Smooth muscle cell (in vitro differentiated cells): ENCODE measurements around the gene UBA3. TPM values are rescaled to one million over a fixed set of nuclear protein-coding genes. Genes with fewer than 3 reads are reported as not detected.
A peak's percentile ranks its signal among the peaks of the same experiment; 100 is the strongest.

Experiments used
- DNase-seq: peaks from one replicate; lab custom pipeline; 2025; ENCODE audit not compliant: unreplicated experiment; lab: John Stamatoyannopoulos, UW
- H2AFZ ChIP-seq: fragments of 200-600 bp; sonication (generic); 2 replicates; pipeline ENCODE4 v1.6.0; 2016; ENCODE audit warnings: antibody characterized with exemption, low read depth, mild to moderate bottlenecking
- H3F3A ChIP-seq: fragments of 200-600 bp; sonication (generic); 2 replicates; pipeline ENCODE4 v1.6.0; 2017; ENCODE audit warnings: antibody characterized with exemption, low read depth
- H3K27ac ChIP-seq: fragments of 200-600 bp; sonication (generic); 2 replicates; pipeline ENCODE4 v1.5.1; 2016; ENCODE audit warnings: low read depth, mild to moderate bottlenecking
- H3K27me3 ChIP-seq: fragments of 200-600 bp; sonication (generic); 2 replicates; pipeline ENCODE4 v1.6.1; 2016; ENCODE audit warnings: low read depth, mild to moderate bottlenecking
- H3K36me3 ChIP-seq: fragments of 200-600 bp; sonication (generic); 2 replicates; pipeline ENCODE4 v1.5.1; 2016; ENCODE audit warnings: low read depth
- H3K4me1 ChIP-seq: fragments of 200-600 bp; sonication (generic); 2 replicates; pipeline ENCODE4 v1.5.1; 2016; ENCODE audit warnings: low read depth
- H3K4me2 ChIP-seq: fragments of 200-600 bp; sonication (generic); 2 replicates; pipeline ENCODE4 v1.6.0; 2016; ENCODE audit warnings: mild to moderate bottlenecking
- H3K4me3 ChIP-seq: fragments of 200-600 bp; sonication (generic); 2 replicates; pipeline ENCODE4 v1.5.1; 2016; ENCODE audit warnings: mild to moderate bottlenecking
- H3K79me2 ChIP-seq: fragments of 200-600 bp; sonication (generic); 2 replicates; pipeline ENCODE4 v1.6.0; 2016; ENCODE audit warnings: low read depth, mild to moderate bottlenecking
- H3K9ac ChIP-seq: fragments of 200-600 bp; sonication (generic); 2 replicates; pipeline ENCODE4 v1.6.0; 2016; ENCODE audit warnings: low read depth
- H3K9me3 ChIP-seq: fragments of 200-600 bp; sonication (generic); replicated peaks from 2 replicates; pipeline ENCODE4 v1.5.1; 2016; ENCODE audit warnings: low read depth
- H4K20me1 ChIP-seq: fragments of 200-600 bp; sonication (generic); 2 replicates; pipeline ENCODE4 v1.6.0; 2016; ENCODE audit warnings: low read depth
- WGBS: methylation state at CpG from one replicate; pipeline ENCODE4 v1.1.7; 2016; ENCODE audit warnings: low lambda C conversion rate; 5-methylcytosine and 5-hydroxymethylcytosine counted together
- polyA plus RNA-seq: library from polyadenylated mRNA; unstranded; fragments of >200 nt; fragmentation: Nextera tagmentation; extraction: Ambion mirVana; gene quantifications from 2 replicates; pipeline ENCODE4 v1.2.1, GENCODE V29; 2016
- total RNA-seq: library from RNA; depleted of rRNA; stranded (reverse); fragments of >200 nt; gene quantifications from 2 replicates; pipeline ENCODE4 v1.2.3, GENCODE V29; 2014
- TF ChIP-seq, protein P1 (sequence below): fragments of 200-600 bp; sonication (generic); IDR thresholded peaks from 2 replicates; pipeline ENCODE4 v1.5.1; 2017; ENCODE audit warnings: borderline replicate concordance, mild to moderate bottlenecking, antibody characterized with exemption; ENCODE audit not compliant: insufficient read depth, poor library complexity, severe bottlenecking

UBA3 gene
- total and polyA plus RNA-seq, 2 experiments from 2014 or later = 47.5 to 71.2 TPM

- Histone ChIP-seq H3F3A (no peaks in the 10 kb centered on the region), H3K4me1 (peaks cover 6% of the 10 kb centered on the region), H3K9me3 (no peaks in the 10 kb centered on the region), H4K20me1 (peaks cover 52% of the 10 kb centered on the region), H3K4me2 (no peak overlapping the region), H3K4me3 (no peak overlapping the region), H3K27ac (no peak overlapping the region), H2AFZ (no peak overlapping the region), H3K36me3 (no peaks in the 10 kb centered on the region), H3K9ac (no peak overlapping the region), H3K27me3 (no peaks in the 10 kb centered on the region), H3K79me2 (peaks cover 27% of the 10 kb centered on the region)
- TF ChIP-seq, protein P1, sequence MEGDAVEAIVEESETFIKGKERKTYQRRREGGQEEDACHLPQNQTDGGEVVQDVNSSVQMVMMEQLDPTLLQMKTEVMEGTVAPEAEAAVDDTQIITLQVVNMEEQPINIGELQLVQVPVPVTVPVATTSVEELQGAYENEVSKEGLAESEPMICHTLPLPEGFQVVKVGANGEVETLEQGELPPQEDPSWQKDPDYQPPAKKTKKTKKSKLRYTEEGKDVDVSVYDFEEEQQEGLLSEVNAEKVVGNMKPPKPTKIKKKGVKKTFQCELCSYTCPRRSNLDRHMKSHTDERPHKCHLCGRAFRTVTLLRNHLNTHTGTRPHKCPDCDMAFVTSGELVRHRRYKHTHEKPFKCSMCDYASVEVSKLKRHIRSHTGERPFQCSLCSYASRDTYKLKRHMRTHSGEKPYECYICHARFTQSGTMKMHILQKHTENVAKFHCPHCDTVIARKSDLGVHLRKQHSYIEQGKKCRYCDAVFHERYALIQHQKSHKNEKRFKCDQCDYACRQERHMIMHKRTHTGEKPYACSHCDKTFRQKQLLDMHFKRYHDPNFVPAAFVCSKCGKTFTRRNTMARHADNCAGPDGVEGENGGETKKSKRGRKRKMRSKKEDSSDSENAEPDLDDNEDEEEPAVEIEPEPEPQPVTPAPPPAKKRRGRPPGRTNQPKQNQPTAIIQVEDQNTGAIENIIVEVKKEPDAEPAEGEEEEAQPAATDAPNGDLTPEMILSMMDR = no peak
- DNase-seq = no peak
- WGBS = 92% methylated on average over 4 of the region's 4 CpGs
These were observed 19.4 kb upstream of the UBA3 start for GRCh38 chr3:69099576-69099975.

DNA sequence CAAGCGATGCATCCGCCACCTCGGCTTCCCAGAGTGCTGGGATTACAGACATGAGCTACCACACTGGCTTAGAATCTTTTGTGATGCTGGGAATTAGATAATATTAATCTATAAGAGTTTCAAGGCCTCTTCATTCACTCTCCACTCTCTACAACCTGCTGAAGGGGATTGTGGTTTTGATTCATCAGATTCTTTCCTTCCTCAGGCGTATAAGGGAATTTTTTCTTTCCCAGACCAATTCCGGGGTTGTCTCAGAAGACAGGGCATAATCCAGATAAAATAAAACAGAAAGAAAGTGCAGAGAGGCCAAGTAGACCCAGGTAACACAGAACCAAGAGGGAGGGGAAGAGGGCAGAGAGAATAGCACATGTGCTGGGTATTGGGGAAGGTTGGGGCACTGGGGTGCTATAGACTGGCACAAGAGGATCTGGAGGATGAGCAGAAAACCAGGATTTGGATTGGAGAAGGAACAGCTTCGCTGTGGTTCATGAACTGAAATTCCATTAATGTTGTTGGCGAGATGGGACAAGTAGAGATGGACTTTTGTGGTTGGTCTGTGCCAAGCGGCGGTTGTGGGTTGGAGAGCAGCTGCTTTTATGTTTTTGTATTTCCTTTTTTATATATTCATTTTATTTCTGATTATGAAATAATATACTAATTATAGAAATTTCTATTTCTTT is 17.4 kb upstream of the UBA3 start:
- Histone ChIP-seq H3K4me1 (peaks cover 6% of the 10 kb centered on the region), H3K9ac (no peak overlapping the region), H3K27me3 (no peaks in the 10 kb centered on the region), H2AFZ (no peak overlapping the region), H3K9me3 (no peaks in the 10 kb centered on the region), H4K20me1 (peaks cover 72% of the 10 kb centered on the region), H3F3A (no peaks in the 10 kb centered on the region), H3K27ac (no peak overlapping the region), H3K4me3 (no peak overlapping the region), H3K4me2 (no peak overlapping the region), H3K79me2 (peaks cover 35% of the 10 kb centered on the region), H3K36me3 (no peaks in the 10 kb centered on the region)
- no peak for DNase-seq
- 92% methylated on average over 9 of the region's 9 CpGs for WGBS
- TF ChIP-seq, protein P1 = no peak

DNA sequence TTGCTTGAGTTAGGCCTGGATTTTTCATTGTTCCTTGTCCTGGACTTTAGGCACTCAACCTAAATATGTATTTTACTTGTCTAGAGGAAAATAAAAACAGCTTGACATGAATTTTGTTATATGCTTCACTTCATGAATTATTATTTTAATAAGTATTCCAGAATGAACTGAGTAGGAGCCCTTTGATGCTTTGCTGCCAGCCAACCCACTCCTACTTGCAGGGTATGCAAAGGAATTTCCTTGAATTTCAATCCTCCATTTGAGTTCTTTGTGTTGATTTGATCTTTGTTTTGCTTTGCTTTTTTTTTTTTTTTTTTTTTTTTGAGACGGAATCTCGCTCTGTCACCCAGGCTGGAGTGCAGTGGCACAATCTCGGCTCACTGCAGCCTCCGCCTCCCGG is 16.1 kb upstream of the UBA3 start:
- DNase-seq = no peak
- H3K9me3 ChIP-seq = no peaks in the 10 kb centered on the region
- H3K27me3 ChIP-seq = no peaks in the 10 kb centered on the region
- H3F3A ChIP-seq = no peaks in the 10 kb centered on the region
- TF ChIP-seq, protein P1 = no peak
- H3K4me2 ChIP-seq = no peak overlapping the region
- H3K9ac ChIP-seq = no peak overlapping the region
- peaks cover 44% of the 10 kb centered on the region for H3K79me2 ChIP-seq
- H2AFZ ChIP-seq = no peak overlapping the region
- H3K27ac ChIP-seq = peak overlapping the region; percentile 28
- H3K4me1 ChIP-seq = peaks cover 12% of the 10 kb centered on the region
- no peaks in the 10 kb centered on the region for H3K36me3 ChIP-seq
- peaks cover 84% of the 10 kb centered on the region for H4K20me1 ChIP-seq
- WGBS = 93% methylated on average over 5 of the region's 5 CpGs
- no peak overlapping the region for H3K4me3 ChIP-seq

GRCh38 chr3:69095636-69096035 is 15.5 kb upstream of the UBA3 start:
- H3K4me3 ChIP-seq = no peak overlapping the region
- no peaks in the 10 kb centered on the region for H3K27me3 ChIP-seq
- H3K4me2 ChIP-seq = no peak overlapping the region
- no peak overlapping the region for H2AFZ ChIP-seq
- peaks cover 12% of the 10 kb centered on the region for H3K4me1 ChIP-seq
- peaks cover 51% of the 10 kb centered on the region for H3K79me2 ChIP-seq
- WGBS = 80% methylated on average over 5 of the region's 5 CpGs
- peaks cover 90% of the 10 kb centered on the region for H4K20me1 ChIP-seq
- no peak overlapping the region for H3K9ac ChIP-seq
- H3F3A ChIP-seq = no peaks in the 10 kb centered on the region
- no peaks in the 10 kb centered on the region for H3K36me3 ChIP-seq
- no peaks in the 10 kb centered on the region for H3K9me3 ChIP-seq
- H3K27ac ChIP-seq = peak overlapping the region; percentile 28
- TF ChIP-seq, protein P1 = no peak
- DNase-seq = no peak
